ENCODE data around the gene NR3C2.

NR3C2 gene

GRCh38 chr4:148062301-148062950, 379.8 kb downstream of the NR3C2 start:
- no peaks in the 10 kb centered on the region for H3K9me3 ChIP-seq (ENCODE audit: low read depth, low read length)
- H3K27ac ChIP-seq, result no peak overlapping the region
- DNase-seq (ENCODE audit: low read depth, low spot score), result no peak
- H3K36me3 ChIP-seq (ENCODE audit: insufficient read depth, low read length), result no peaks in the 10 kb centered on the region
- TF ChIP-seq FOXP2 (optimal IDR thresholded peaks at IDR 0.05; ENCODE audit: control extremely low read depth, extremely low read length, insufficient read depth) (no peak), POLR2AphosphoS5 (IDR thresholded peaks at IDR 0.05; ENCODE audit: borderline replicate concordance, low read depth, low read length) (no peak), EZH2 (IDR thresholded peaks at IDR 0.05) (no peak)
- no peak overlapping the region for H3K4me3 ChIP-seq
- no peak overlapping the region for H3K9ac ChIP-seq (ENCODE audit: insufficient read length)

- Histone ChIP-seq H3K27ac (no peak overlapping the region), H3K4me3 (no peak overlapping the region), H3K9me3 (ENCODE audit: low read depth, low read length) (no peaks in the 10 kb centered on the region), H3K36me3 (ENCODE audit: insufficient read depth, low read length) (no peaks in the 10 kb centered on the region), H3K9ac (ENCODE audit: insufficient read length) (no peak overlapping the region)
- DNase-seq (ENCODE audit: low read depth, low spot score), result no peak
- TF ChIP-seq POLR2AphosphoS5 (IDR thresholded peaks at IDR 0.05; ENCODE audit: borderline replicate concordance, low read depth, low read length) (no peak), FOXP2 (optimal IDR thresholded peaks at IDR 0.05; ENCODE audit: control extremely low read depth, extremely low read length, insufficient read depth) (no peak), EZH2 (IDR thresholded peaks at IDR 0.05) (no peak)
These were observed 380.4 kb downstream of the NR3C2 start for GRCh38 chr4:148061795-148062194.

- H3K27ac ChIP-seq, result no peak overlapping the region
- no peak for TF ChIP-seq FOXP2 (optimal IDR thresholded peaks at IDR 0.05; ENCODE audit: control extremely low read depth, extremely low read length, insufficient read depth)
- H3K36me3 ChIP-seq (ENCODE audit: insufficient read depth, low read length), result no peaks in the 10 kb centered on the region
- no peak for DNase-seq (ENCODE audit: low read depth, low spot score)
- H3K4me3 ChIP-seq, result no peak overlapping the region
- no peaks in the 10 kb centered on the region for H3K9me3 ChIP-seq (ENCODE audit: low read depth, low read length)
- H3K9ac ChIP-seq (ENCODE audit: insufficient read length), result no peak overlapping the region
These were observed 381.1 kb downstream of the NR3C2 start for GRCh38 chr4:148061141-148061481.

- DNase-seq (ENCODE audit: low read depth, low spot score), result no peak
- Histone ChIP-seq H3K36me3 (ENCODE audit: insufficient read depth, low read length) (no peaks in the 10 kb centered on the region), H3K9me3 (ENCODE audit: low read depth, low read length) (no peaks in the 10 kb centered on the region), H3K9ac (ENCODE audit: insufficient read length) (no peak overlapping the region), H3K4me3 (no peak overlapping the region), H3K27ac (no peak overlapping the region)
- TF ChIP-seq FOXP2 (optimal IDR thresholded peaks at IDR 0.05; ENCODE audit: control extremely low read depth, extremely low read length, insufficient read depth), result no peak
- TF ChIP-seq POLR2AphosphoS5 (IDR thresholded peaks at IDR 0.05; ENCODE audit: borderline replicate concordance, low read depth, low read length), result no peak
- no peak for TF ChIP-seq EZH2 (IDR thresholded peaks at IDR 0.05)
These were observed 381.7 kb downstream of the NR3C2 start for GRCh38 chr4:148060264-148061140.

GRCh38 chr4:148059617-148060180, 382.5 kb downstream of the NR3C2 start:
- Histone ChIP-seq H3K4me3 (no peak overlapping the region), H3K9ac (ENCODE audit: insufficient read length) (no peak overlapping the region), H3K9me3 (ENCODE audit: low read depth, low read length) (no peaks in the 10 kb centered on the region), H3K36me3 (ENCODE audit: insufficient read depth, low read length) (no peaks in the 10 kb centered on the region), H3K27ac (no peak overlapping the region)
- DNase-seq (ENCODE audit: low read depth, low spot score), result no peak
- no peak for TF ChIP-seq EZH2 (IDR thresholded peaks at IDR 0.05)
- no peak for TF ChIP-seq POLR2AphosphoS5 (IDR thresholded peaks at IDR 0.05; ENCODE audit: borderline replicate concordance, low read depth, low read length)
- TF ChIP-seq FOXP2 (optimal IDR thresholded peaks at IDR 0.05; ENCODE audit: control extremely low read depth, extremely low read length, insufficient read depth), result no peak

- DNase-seq (ENCODE audit: low read depth, low spot score), result no peak
- Histone ChIP-seq H3K9ac (ENCODE audit: insufficient read length) (no peak overlapping the region), H3K4me3 (no peak overlapping the region), H3K27ac (no peak overlapping the region), H3K36me3 (ENCODE audit: insufficient read depth, low read length) (no peaks in the 10 kb centered on the region), H3K9me3 (ENCODE audit: low read depth, low read length) (no peaks in the 10 kb centered on the region)
- TF ChIP-seq FOXP2 (optimal IDR thresholded peaks at IDR 0.05; ENCODE audit: control extremely low read depth, extremely low read length, insufficient read depth) (no peak), POLR2AphosphoS5 (IDR thresholded peaks at IDR 0.05; ENCODE audit: borderline replicate concordance, low read depth, low read length) (no peak), EZH2 (IDR thresholded peaks at IDR 0.05) (no peak)
These were observed 384.0 kb downstream of the NR3C2 start for GRCh38 chr4:148057984-148058859.

- Histone ChIP-seq H3K4me3 (no peak overlapping the region), H3K9me3 (ENCODE audit: low read depth, low read length) (no peaks in the 10 kb centered on the region), H3K9ac (ENCODE audit: insufficient read length) (no peak overlapping the region), H3K36me3 (ENCODE audit: insufficient read depth, low read length) (no peaks in the 10 kb centered on the region), H3K27ac (no peak overlapping the region)
- no peak for TF ChIP-seq FOXP2 (optimal IDR thresholded peaks at IDR 0.05; ENCODE audit: control extremely low read depth, extremely low read length, insufficient read depth)
- no peak for TF ChIP-seq EZH2 (IDR thresholded peaks at IDR 0.05)
- no peak for TF ChIP-seq POLR2AphosphoS5 (IDR thresholded peaks at IDR 0.05; ENCODE audit: borderline replicate concordance, low read depth, low read length)
- DNase-seq (ENCODE audit: low read depth, low spot score), result no peak
These were observed 384.7 kb downstream of the NR3C2 start for GRCh38 chr4:148057516-148057915.

GRCh38 chr4:148056879-148057278, 385.3 kb downstream of the NR3C2 start:
- DNase-seq (ENCODE audit: low read depth, low spot score), result no peak
- no peak for TF ChIP-seq FOXP2 (optimal IDR thresholded peaks at IDR 0.05; ENCODE audit: control extremely low read depth, extremely low read length, insufficient read depth)
- no peak for TF ChIP-seq POLR2AphosphoS5 (IDR thresholded peaks at IDR 0.05; ENCODE audit: borderline replicate concordance, low read depth, low read length)
- no peak for TF ChIP-seq EZH2 (IDR thresholded peaks at IDR 0.05)
- no peak overlapping the region for H3K27ac ChIP-seq

More at GRCh38 chr4:148056879-148057278, 385.3 kb downstream of the NR3C2 start:
- Histone ChIP-seq H3K36me3 (ENCODE audit: insufficient read depth, low read length) (no peaks in the 10 kb centered on the region), H3K4me3 (no peak overlapping the region), H3K9me3 (ENCODE audit: low read depth, low read length) (no peaks in the 10 kb centered on the region), H3K9ac (ENCODE audit: insufficient read length) (no peak overlapping the region)
